ENCODE results near the gene SNW1.

- TF ChIP-seq CTCF (conservative IDR thresholded peaks at IDR 0.05; ENCODE audit: low read depth, low read length) (no peak), EZH2 (IDR thresholded peaks at IDR 0.05; ENCODE audit: low read length, unreplicated experiment) (no peak), EZH2phosphoT487 (IDR thresholded peaks at IDR 0.05; ENCODE audit: borderline replicate concordance, low read length) (no peak)
These were observed 29.7 kb upstream of the SNW1 start for GRCh38 chr14:77790566-77791224.
